OCI-LY7 (cell line): ENCODE results near the gene SLC17A8.

Experiments
- EZH2phosphoT487 ChIP-seq: fragments of 200-600 bp; sonication (generic); IDR thresholded peaks from 2 replicates; pipeline ENCODE4 v1.6.1; 2018; ENCODE audit warnings: low read depth, borderline replicate concordance, mild to moderate bottlenecking, mixed run types, antibody characterized with exemption, low read length, moderate library complexity, mixed read lengths
- TF ChIP-seq, protein P1 (sequence below): fragments of 200-600 bp; sonication (generic); conservative IDR thresholded peaks from 2 replicates; pipeline ENCODE4 v1.5.1; 2014; ENCODE audit warnings: mild to moderate bottlenecking, antibody characterized with exemption, low read length, moderate library complexity, mixed read lengths

DNA sequence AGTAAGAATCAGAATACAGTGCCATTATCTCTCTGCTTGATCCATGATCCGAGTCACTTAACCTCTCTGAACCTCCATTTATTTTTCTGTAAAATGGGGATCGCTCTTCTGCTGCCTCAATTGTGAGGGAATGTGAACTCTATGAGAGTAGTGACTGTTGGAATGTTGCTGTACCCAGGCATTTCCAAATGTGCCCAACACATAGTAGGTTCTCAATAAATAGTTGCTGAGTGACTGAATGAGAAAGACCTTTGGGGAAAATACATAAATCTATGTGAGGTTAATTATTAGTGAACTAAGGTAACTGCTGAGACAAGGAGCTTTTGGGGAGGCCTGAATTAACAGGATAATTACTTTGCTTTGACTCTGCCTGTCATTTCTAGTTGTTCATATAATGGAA lies 82.9 kb downstream of the SLC17A8 start:
- TF ChIP-seq, protein P1, sequence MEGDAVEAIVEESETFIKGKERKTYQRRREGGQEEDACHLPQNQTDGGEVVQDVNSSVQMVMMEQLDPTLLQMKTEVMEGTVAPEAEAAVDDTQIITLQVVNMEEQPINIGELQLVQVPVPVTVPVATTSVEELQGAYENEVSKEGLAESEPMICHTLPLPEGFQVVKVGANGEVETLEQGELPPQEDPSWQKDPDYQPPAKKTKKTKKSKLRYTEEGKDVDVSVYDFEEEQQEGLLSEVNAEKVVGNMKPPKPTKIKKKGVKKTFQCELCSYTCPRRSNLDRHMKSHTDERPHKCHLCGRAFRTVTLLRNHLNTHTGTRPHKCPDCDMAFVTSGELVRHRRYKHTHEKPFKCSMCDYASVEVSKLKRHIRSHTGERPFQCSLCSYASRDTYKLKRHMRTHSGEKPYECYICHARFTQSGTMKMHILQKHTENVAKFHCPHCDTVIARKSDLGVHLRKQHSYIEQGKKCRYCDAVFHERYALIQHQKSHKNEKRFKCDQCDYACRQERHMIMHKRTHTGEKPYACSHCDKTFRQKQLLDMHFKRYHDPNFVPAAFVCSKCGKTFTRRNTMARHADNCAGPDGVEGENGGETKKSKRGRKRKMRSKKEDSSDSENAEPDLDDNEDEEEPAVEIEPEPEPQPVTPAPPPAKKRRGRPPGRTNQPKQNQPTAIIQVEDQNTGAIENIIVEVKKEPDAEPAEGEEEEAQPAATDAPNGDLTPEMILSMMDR: no peak
- TF ChIP-seq EZH2phosphoT487: no peak
